ENCODE measurements around the gene SLC22A16.
"Not testable (repeated sequence)": the region's sequence is repeated elsewhere in the genome, so short reads cannot be mapped to it uniquely, and the experiment has no call there.

SLC22A16 gene

GRCh38 chr6:110457567-110458175 is 18.7 kb downstream of the SLC22A16 start:
- not testable (repeated sequence) for H3K4me3 ChIP-seq (ENCODE audit: low read depth, low read length, poor library complexity, severe bottlenecking); H2AFZ ChIP-seq (ENCODE audit: low read length); H3K9me3 ChIP-seq (ENCODE audit: low read length); H3K27me3 ChIP-seq (ENCODE audit: insufficient read depth, low read length); H4K20me1 ChIP-seq (ENCODE audit: insufficient read depth, low read length); H3K79me2 ChIP-seq (ENCODE audit: insufficient read depth, low read length); H3K36me3 ChIP-seq (ENCODE audit: insufficient read depth, low read length); H3F3A ChIP-seq (ENCODE audit: insufficient read depth, low read length); H3K4me1 ChIP-seq (ENCODE audit: insufficient read depth, low read length, severe bottlenecking); H3K9me2 ChIP-seq (ENCODE audit: low read depth, low read length); H3K9ac ChIP-seq (ENCODE audit: low read length); H3K27ac ChIP-seq (ENCODE audit: low read depth, low read length, poor library complexity, severe bottlenecking); H3K4me2 ChIP-seq (ENCODE audit: low read length)
- peak; percentile 52 for TF ChIP-seq CTCF (IDR thresholded peaks at IDR 0.05; ENCODE audit: low read length)

- Histone ChIP-seq H4K20me1 (ENCODE audit: insufficient read depth, low read length) (no peaks in the 10 kb centered on the region), H3K27me3 (ENCODE audit: insufficient read depth, low read length) (no peaks in the 10 kb centered on the region), H3K4me2 (ENCODE audit: low read length) (no peak overlapping the region), H3K27ac (ENCODE audit: low read depth, low read length, poor library complexity, severe bottlenecking) (no peak overlapping the region), H3F3A (ENCODE audit: insufficient read depth, low read length) (no peaks in the 10 kb centered on the region), H3K9ac (ENCODE audit: low read length) (no peak overlapping the region), H3K79me2 (ENCODE audit: insufficient read depth, low read length) (no peaks in the 10 kb centered on the region), H3K4me1 (ENCODE audit: insufficient read depth, low read length, severe bottlenecking) (no peaks in the 10 kb centered on the region), H2AFZ (ENCODE audit: low read length) (no peak overlapping the region), H3K36me3 (ENCODE audit: insufficient read depth, low read length) (no peaks in the 10 kb centered on the region), H3K9me2 (ENCODE audit: low read depth, low read length) (no peaks in the 10 kb centered on the region), H3K9me3 (ENCODE audit: low read length) (no peaks in the 10 kb centered on the region), H3K4me3 (ENCODE audit: low read depth, low read length, poor library complexity, severe bottlenecking) (no peak overlapping the region)
- TF ChIP-seq EZH2 (IDR thresholded peaks at IDR 0.05; ENCODE audit: borderline replicate concordance, low read length) (no peak), CTCF (IDR thresholded peaks at IDR 0.05; ENCODE audit: low read length) (no peak)
Measured at GRCh38 chr6:110456694-110457093, 19.7 kb downstream of the SLC22A16 start.

GRCh38 chr6:110449541-110449895 is 26.9 kb downstream of the SLC22A16 start:
- Histone ChIP-seq H3K36me3 (ENCODE audit: insufficient read depth, low read length) (no peaks in the 10 kb centered on the region), H3F3A (ENCODE audit: insufficient read depth, low read length) (no peaks in the 10 kb centered on the region), H3K79me2 (ENCODE audit: insufficient read depth, low read length) (no peaks in the 10 kb centered on the region), H3K27me3 (ENCODE audit: insufficient read depth, low read length) (no peaks in the 10 kb centered on the region), H3K9me3 (ENCODE audit: low read length) (no peaks in the 10 kb centered on the region), H4K20me1 (ENCODE audit: insufficient read depth, low read length) (no peaks in the 10 kb centered on the region), H3K9me2 (ENCODE audit: low read depth, low read length) (no peaks in the 10 kb centered on the region), H3K27ac (ENCODE audit: low read depth, low read length, poor library complexity, severe bottlenecking) (no peak overlapping the region), H3K4me3 (ENCODE audit: low read depth, low read length, poor library complexity, severe bottlenecking) (no peak overlapping the region), H3K9ac (ENCODE audit: low read length) (no peak overlapping the region), H2AFZ (ENCODE audit: low read length) (no peak overlapping the region), H3K4me2 (ENCODE audit: low read length) (no peak overlapping the region), H3K4me1 (ENCODE audit: insufficient read depth, low read length, severe bottlenecking) (no peaks in the 10 kb centered on the region)
- TF ChIP-seq EZH2 (IDR thresholded peaks at IDR 0.05; ENCODE audit: borderline replicate concordance, low read length) (no peak), CTCF (IDR thresholded peaks at IDR 0.05; ENCODE audit: low read length) (no peak)
